Neural cell (in vitro differentiated cells): ENCODE measurements around the gene ZFC3H1. TPM values are rescaled to one million over a fixed set of nuclear protein-coding genes. Genes with fewer than 3 reads are reported as not detected.

ENCODE experiments used
- H2AFZ ChIP-seq: fragments of 200-600, 300-800 bp; sonication (generic), shearing (Covaris generic); 2 replicates; pipeline ENCODE4 v1.6.0; 2014; ENCODE audit warnings: low read depth, mild to moderate bottlenecking, antibody characterized with exemption, low read length, moderate library complexity
- H3F3A ChIP-seq: fragments of 200-600 bp; shearing (Covaris generic); 2 replicates; pipeline ENCODE4 v1.6.1; 2016; ENCODE audit warnings: mild to moderate bottlenecking, moderate library complexity, mixed read lengths, antibody characterized with exemption, low read length; ENCODE audit not compliant: insufficient read depth, poor library complexity, severe bottlenecking
- H3K27ac ChIP-seq: fragments of 200-600, 300-800 bp; sonication (generic), shearing (Covaris generic); 2 replicates; pipeline ENCODE4 v1.5.1; 2014; ENCODE audit warnings: mild to moderate bottlenecking, low read length, moderate library complexity
- H3K27me3 ChIP-seq: fragments of 300-800, 200-600 bp; sonication (generic), shearing (Covaris generic); 2 replicates; pipeline ENCODE4 v1.6.0; 2014; ENCODE audit warnings: mild to moderate bottlenecking, low read depth, low read length, moderate library complexity; ENCODE audit not compliant: insufficient read depth
- H3K36me3 ChIP-seq: fragments of 300-800, 200-600 bp; sonication (generic), shearing (Covaris generic); 2 replicates; pipeline ENCODE4 v1.5.1; 2014; ENCODE audit warnings: mild to moderate bottlenecking, antibody characterized with exemption, low read length, moderate library complexity; ENCODE audit not compliant: insufficient read depth
- H3K4me2 ChIP-seq: fragments of 300-800, 200-600 bp; sonication (generic), shearing (Covaris generic); 2 replicates; pipeline ENCODE4 v1.6.0; 2014; ENCODE audit warnings: mild to moderate bottlenecking, low read length
- H3K4me3 ChIP-seq: fragments of 300-800, 200-600 bp; sonication (generic), shearing (Covaris generic); 2 replicates; pipeline ENCODE4 v1.5.1; 2014; ENCODE audit warnings: mild to moderate bottlenecking, low read length, moderate library complexity
- H3K79me2 ChIP-seq: fragments of 200-600 bp; shearing (Covaris generic); replicated peaks from 2 replicates; pipeline ENCODE4 v1.6.0; 2014; ENCODE audit warnings: mild to moderate bottlenecking, low read length, moderate library complexity; ENCODE audit not compliant: insufficient read depth
- H3K9ac ChIP-seq: fragments of 300-800, 200-600 bp; sonication (generic), shearing (Covaris generic); 2 replicates; pipeline ENCODE4 v1.6.1; 2016; ENCODE audit warnings: mild to moderate bottlenecking, low read length, mixed read lengths
- H3K9me2 ChIP-seq: fragments of 200-600 bp; shearing (Covaris generic); 2 replicates; pipeline ENCODE4 v1.6.1; 2016; ENCODE audit warnings: mild to moderate bottlenecking, low read length, mixed read lengths; ENCODE audit not compliant: insufficient read depth
- H3K9me3 ChIP-seq: fragments of 200-600, 300-800 bp; sonication (generic), shearing (Covaris generic); 2 replicates; pipeline ENCODE4 v1.6.1; 2016; ENCODE audit warnings: mild to moderate bottlenecking, mixed run types, low read length, moderate library complexity, mixed read lengths
- H4K20me1 ChIP-seq: fragments of 200-600 bp; shearing (Covaris generic); 2 replicates; pipeline ENCODE4 v1.6.1; 2016; ENCODE audit warnings: mild to moderate bottlenecking, mixed run types; ENCODE audit not compliant: insufficient read depth
- CTCF ChIP-seq: fragments of 450-650 bp; IDR thresholded peaks from 2 replicates; pipeline ENCODE4 v1.5.1; 2014; ENCODE audit warnings: antibody characterized with exemption, mild to moderate bottlenecking, moderate library complexity; ENCODE audit not compliant: poor library complexity, severe bottlenecking
- EP300 ChIP-seq: fragments of 450-650 bp; conservative IDR thresholded peaks from 2 replicates; pipeline ENCODE4 v1.6.1; 2014; ENCODE audit warnings: antibody characterized with exemption, mild to moderate bottlenecking, moderate library complexity; ENCODE audit not compliant: poor library complexity, severe bottlenecking
- EZH2 ChIP-seq: fragments of 200-600, 300-800 bp; shearing (Covaris generic), sonication (generic); IDR thresholded peaks from 2 replicates; pipeline ENCODE4 v1.6.1; 2014; ENCODE audit warnings: antibody characterized with exemption, low read length, borderline replicate concordance, mild to moderate bottlenecking; ENCODE audit not compliant: insufficient read depth, poor library complexity, severe bottlenecking
- MXI1 ChIP-seq: fragments of 450-650 bp; conservative IDR thresholded peaks from 2 replicates; pipeline ENCODE4 v1.6.1; 2014; ENCODE audit warnings: antibody characterized with exemption, mild to moderate bottlenecking; ENCODE audit not compliant: poor library complexity, severe bottlenecking
- RAD21 ChIP-seq: fragments of 450-650 bp; conservative IDR thresholded peaks from 2 replicates; pipeline ENCODE4 v1.6.1; 2014; ENCODE audit warnings: antibody characterized with exemption, mild to moderate bottlenecking, moderate library complexity
- SMC3 ChIP-seq: fragments of 450-650 bp; conservative IDR thresholded peaks from 2 replicates; pipeline ENCODE4 v1.6.1; 2014; ENCODE audit warnings: antibody characterized with exemption, mild to moderate bottlenecking, moderate library complexity; ENCODE audit not compliant: poor library complexity
- TAF1 ChIP-seq: IDR thresholded peaks from 2 replicates; pipeline ENCODE4 v1.6.1; 2012; ENCODE audit warnings: low read depth
- polyA plus RNA-seq: library from polyadenylated mRNA; depleted of rRNA; stranded (reverse); fragments of >200 nt; gene quantifications from 2 replicates; pipeline ENCODE4 v1.2.3, GENCODE V29; 2014
- TF ChIP-seq, protein P1 (sequence below): IDR thresholded peaks from 2 replicates; pipeline ENCODE4 v1.6.1; 2012; ENCODE audit warnings: borderline replicate concordance

The ZFC3H1 gene
- polyA plus RNA-seq, 1 donor from 2014 or later, result 45.5 TPM

DNA sequence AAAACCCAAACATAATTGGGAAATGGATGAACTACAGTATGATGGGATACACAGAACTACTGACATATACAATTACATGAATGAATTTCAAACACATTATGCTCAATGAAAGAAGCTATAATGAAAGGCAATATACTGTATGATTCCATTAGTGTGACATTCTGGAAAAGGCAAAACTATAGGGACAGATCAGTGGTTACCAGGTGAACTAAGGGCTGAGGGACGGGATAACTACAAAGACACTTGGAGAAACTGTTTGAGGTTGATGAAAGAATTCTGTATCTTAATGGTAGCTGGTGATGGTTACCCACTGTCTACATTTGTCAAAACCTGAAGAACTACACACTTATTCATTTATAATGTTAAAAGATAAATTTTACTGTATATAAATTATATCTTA, 7.7 kb downstream of the ZFC3H1 start:
- Histone ChIP-seq H3K9me2 (no peaks in the 10 kb centered on the region), H3K9ac (no peak overlapping the region), H3K79me2 (peaks cover 51% of the 10 kb centered on the region), H3K4me3 (peak overlapping the region; percentile 25), H3K27ac (no peak overlapping the region), H3K36me3 (peaks cover 14% of the 10 kb centered on the region), H2AFZ (no peak overlapping the region), H3K9me3 (no peaks in the 10 kb centered on the region), H3F3A (no peaks in the 10 kb centered on the region), H3K27me3 (no peaks in the 10 kb centered on the region), H3K4me2 (no peak overlapping the region), H4K20me1 (no peaks in the 10 kb centered on the region)
- TF ChIP-seq EP300 (no peak), MXI1 (no peak), EZH2 (no peak), TAF1 (no peak), CTCF (no peak), SMC3 (no peak)
- TF ChIP-seq, protein P1, sequence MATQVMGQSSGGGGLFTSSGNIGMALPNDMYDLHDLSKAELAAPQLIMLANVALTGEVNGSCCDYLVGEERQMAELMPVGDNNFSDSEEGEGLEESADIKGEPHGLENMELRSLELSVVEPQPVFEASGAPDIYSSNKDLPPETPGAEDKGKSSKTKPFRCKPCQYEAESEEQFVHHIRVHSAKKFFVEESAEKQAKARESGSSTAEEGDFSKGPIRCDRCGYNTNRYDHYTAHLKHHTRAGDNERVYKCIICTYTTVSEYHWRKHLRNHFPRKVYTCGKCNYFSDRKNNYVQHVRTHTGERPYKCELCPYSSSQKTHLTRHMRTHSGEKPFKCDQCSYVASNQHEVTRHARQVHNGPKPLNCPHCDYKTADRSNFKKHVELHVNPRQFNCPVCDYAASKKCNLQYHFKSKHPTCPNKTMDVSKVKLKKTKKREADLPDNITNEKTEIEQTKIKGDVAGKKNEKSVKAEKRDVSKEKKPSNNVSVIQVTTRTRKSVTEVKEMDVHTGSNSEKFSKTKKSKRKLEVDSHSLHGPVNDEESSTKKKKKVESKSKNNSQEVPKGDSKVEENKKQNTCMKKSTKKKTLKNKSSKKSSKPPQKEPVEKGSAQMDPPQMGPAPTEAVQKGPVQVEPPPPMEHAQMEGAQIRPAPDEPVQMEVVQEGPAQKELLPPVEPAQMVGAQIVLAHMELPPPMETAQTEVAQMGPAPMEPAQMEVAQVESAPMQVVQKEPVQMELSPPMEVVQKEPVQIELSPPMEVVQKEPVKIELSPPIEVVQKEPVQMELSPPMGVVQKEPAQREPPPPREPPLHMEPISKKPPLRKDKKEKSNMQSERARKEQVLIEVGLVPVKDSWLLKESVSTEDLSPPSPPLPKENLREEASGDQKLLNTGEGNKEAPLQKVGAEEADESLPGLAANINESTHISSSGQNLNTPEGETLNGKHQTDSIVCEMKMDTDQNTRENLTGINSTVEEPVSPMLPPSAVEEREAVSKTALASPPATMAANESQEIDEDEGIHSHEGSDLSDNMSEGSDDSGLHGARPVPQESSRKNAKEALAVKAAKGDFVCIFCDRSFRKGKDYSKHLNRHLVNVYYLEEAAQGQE, result no peak

DNA sequence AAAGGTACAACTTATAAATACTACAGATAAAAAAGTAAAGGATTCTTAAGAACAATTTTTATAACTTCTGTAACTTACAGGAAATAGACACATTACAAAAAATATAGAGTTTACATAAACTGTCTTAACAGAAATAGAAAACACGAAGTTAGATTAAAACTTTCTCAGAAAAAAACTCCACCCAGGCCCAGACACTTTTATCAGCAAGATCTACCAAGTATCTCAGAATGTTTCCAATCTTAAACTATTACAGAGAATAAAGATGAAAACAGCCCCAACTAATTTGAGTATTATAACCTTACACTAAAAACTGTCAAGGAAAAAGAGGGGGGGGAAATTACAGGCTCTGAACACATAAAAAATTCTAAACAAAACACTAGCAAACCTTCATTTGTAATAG, 8.2 kb downstream of the ZFC3H1 start:
- H3K79me2 ChIP-seq, result peaks cover 52% of the 10 kb centered on the region
- H3K9me2 ChIP-seq, result no peaks in the 10 kb centered on the region
- peaks cover 14% of the 10 kb centered on the region for H3K36me3 ChIP-seq
- no peak overlapping the region for H3K4me2 ChIP-seq
- TF ChIP-seq EZH2, result no peak
- TF ChIP-seq, protein P1, result no peak
- TF ChIP-seq RAD21, result no peak
- no peak for TF ChIP-seq CTCF
- peak overlapping the region; percentile 25 for H3K4me3 ChIP-seq
- no peak overlapping the region for H3K27ac ChIP-seq
- H3K9me3 ChIP-seq, result no peaks in the 10 kb centered on the region
- H3K9ac ChIP-seq, result no peak overlapping the region
- no peak overlapping the region for H2AFZ ChIP-seq
- H4K20me1 ChIP-seq, result no peaks in the 10 kb centered on the region
- no peaks in the 10 kb centered on the region for H3F3A ChIP-seq
- H3K27me3 ChIP-seq, result no peaks in the 10 kb centered on the region
